Endometrium (tissue), 2 donors: Measurements from ENCODE around the gene BCL11B.

Experiments
- FAIRE-seq: peaks from 2 replicates; lab custom pipeline; 2012; peaks lifted over from hg19 to GRCh38; lab: Jason Lieb, UNC
- donor health status: control.
- donor health status: control.

Gene BCL11B

GRCh38 chr14:99267837-99268781, 3.9 kb downstream of the BCL11B start:
- no peak for FAIRE-seq

- no peak for FAIRE-seq
Observed at GRCh38 chr14:99267381-99267780, 4.6 kb downstream of the BCL11B start.

- FAIRE-seq = peak; percentile 88
Observed at GRCh38 chr14:99266181-99267178, 5.5 kb downstream of the BCL11B start.

GRCh38 chr14:99265571-99265970, 6.4 kb downstream of the BCL11B start:
- FAIRE-seq = no peak

- no peak for FAIRE-seq
Observed at GRCh38 chr14:99264691-99265450, 7.1 kb downstream of the BCL11B start.

- no peak for FAIRE-seq
Observed at GRCh38 chr14:99263564-99264330, 8.2 kb downstream of the BCL11B start.

GRCh38 chr14:99262977-99263448, 9.0 kb downstream of the BCL11B start:
- FAIRE-seq = no peak

- FAIRE-seq = no peak
Observed at GRCh38 chr14:99261912-99262787, 9.8 kb downstream of the BCL11B start.

- FAIRE-seq = no peak
Observed at GRCh38 chr14:99260587-99261551, 11.1 kb downstream of the BCL11B start.

GRCh38 chr14:99260116-99260515, 11.9 kb downstream of the BCL11B start:
- no peak for FAIRE-seq

GRCh38 chr14:99258876-99259726, 12.9 kb downstream of the BCL11B start:
- FAIRE-seq = no peak

GRCh38 chr14:99258341-99258861, 13.6 kb downstream of the BCL11B start:
- FAIRE-seq = no peak

GRCh38 chr14:99257673-99258221, 14.2 kb downstream of the BCL11B start:
- FAIRE-seq = no peak

- no peak for FAIRE-seq
Observed at GRCh38 chr14:99257122-99257672, 14.8 kb downstream of the BCL11B start.

GRCh38 chr14:99256483-99256874, 15.5 kb downstream of the BCL11B start:
- FAIRE-seq = no peak

GRCh38 chr14:99255621-99256482, 16.1 kb downstream of the BCL11B start:
- FAIRE-seq = no peak
